A673 (cell line): ENCODE results near the gene RSAD2. TPM values are rescaled to one million over a fixed set of nuclear protein-coding genes. Genes with fewer than 3 reads are reported as not detected.

Experiments
- BruUV-seq: library from RNA; stranded (reverse); fragments of 400-500 nt; replicated peaks from 2 replicates; lab custom pipeline; 2021; lab: Mats Ljungman, UMichigan
- CTCF ChIA-PET: fragments of 300-600 bp; sonication (Branson Sonifier 250); formaldehyde crosslinking; loops from one replicate; lab custom pipeline; 2022; ENCODE audit warnings: antibody characterized with exemption; lab: Charles Lee
- POLR2A ChIA-PET: fragments of 300-600 bp; sonication (Branson Sonifier 250); formaldehyde crosslinking; loops from one replicate; lab custom pipeline; 2022; ENCODE audit warnings: antibody characterized with exemption; ENCODE audit not compliant: low non-redundant PET; lab: Charles Lee
- DNase-seq: peaks from one replicate; pipeline ENCODE4 v3.0.0-alpha.2; 2015; ENCODE audit warnings: low spot score
- H3K27ac ChIP-seq: fragments of 200-600 bp; sonication (generic); 2 replicates; pipeline ENCODE4 v1.5.1; 2016; ENCODE audit warnings: mixed run types, low read depth, mild to moderate bottlenecking, mixed read lengths, antibody characterized with exemption, low read length; ENCODE audit not compliant: poor library complexity, severe bottlenecking
- H3K27me3 ChIP-seq: fragments of 200-600 bp; sonication (generic); replicated peaks from 2 replicates; pipeline ENCODE4 v1.6.1; 2017; ENCODE audit warnings: mixed run types, low read depth, mild to moderate bottlenecking, mixed read lengths, antibody characterized with exemption, low read length; ENCODE audit not compliant: insufficient read depth, poor library complexity
- H3K36me3 ChIP-seq: fragments of 200-600 bp; sonication (generic); 2 replicates; pipeline ENCODE4 v1.6.1; 2016; ENCODE audit warnings: mixed run types, mild to moderate bottlenecking, mixed read lengths, antibody characterized with exemption, low read length; ENCODE audit not compliant: insufficient read depth, poor library complexity, severe bottlenecking
- H3K4me1 ChIP-seq: fragments of 200-600 bp; sonication (generic); 2 replicates; pipeline ENCODE4 v1.6.1; 2017; ENCODE audit warnings: mixed run types, mild to moderate bottlenecking, mixed read lengths, antibody characterized with exemption, low read length; ENCODE audit not compliant: insufficient read depth, poor library complexity, severe bottlenecking
- H3K4me3 ChIP-seq: fragments of 200-600 bp; sonication (generic); 2 replicates; pipeline ENCODE4 v1.5.1; 2016; ENCODE audit warnings: low read depth, mixed run types, mild to moderate bottlenecking, mixed read lengths, low read length; ENCODE audit not compliant: poor library complexity, severe bottlenecking
- H3K9me3 ChIP-seq: fragments of 200-600 bp; sonication (generic); 2 replicates; pipeline ENCODE4 v1.6.1; 2016; ENCODE audit warnings: mixed run types, low read depth, mild to moderate bottlenecking, mixed read lengths, antibody characterized with exemption, low read length; ENCODE audit not compliant: poor library complexity, severe bottlenecking
- EZH2 ChIP-seq: fragments of 200-600 bp; sonication (generic); IDR thresholded peaks from 2 replicates; pipeline ENCODE4 v1.6.1; 2017; ENCODE audit warnings: borderline replicate concordance, low read depth, mild to moderate bottlenecking, mixed read lengths, antibody characterized with exemption, low read length; ENCODE audit not compliant: poor library complexity, severe bottlenecking
- intact Hi-C: fragments of 100-400 bp; cut with micrococcal nuclease; formaldehyde crosslinking; loops from one replicate; pipeline ENCODE4 v1.10.0; 2022; ENCODE audit not compliant: unreplicated experiment
- total RNA-seq: library from RNA; stranded (reverse); gene quantifications from 2 replicates; pipeline ENCODE4 v1.2.3, GENCODE V29; 2021
- TF ChIP-seq, protein P1 (sequence below): fragments of 300-800, 200-600 bp; sonication (generic); conservative IDR thresholded peaks from 2 replicates; pipeline ENCODE4 v1.5.1; 2017; ENCODE audit warnings: low read depth, mild to moderate bottlenecking, antibody characterized with exemption, low read length, moderate library complexity, mixed read lengths

Gene RSAD2
- total RNA-seq, 1 experiment from 2014 or later: 2.2 TPM

DNA sequence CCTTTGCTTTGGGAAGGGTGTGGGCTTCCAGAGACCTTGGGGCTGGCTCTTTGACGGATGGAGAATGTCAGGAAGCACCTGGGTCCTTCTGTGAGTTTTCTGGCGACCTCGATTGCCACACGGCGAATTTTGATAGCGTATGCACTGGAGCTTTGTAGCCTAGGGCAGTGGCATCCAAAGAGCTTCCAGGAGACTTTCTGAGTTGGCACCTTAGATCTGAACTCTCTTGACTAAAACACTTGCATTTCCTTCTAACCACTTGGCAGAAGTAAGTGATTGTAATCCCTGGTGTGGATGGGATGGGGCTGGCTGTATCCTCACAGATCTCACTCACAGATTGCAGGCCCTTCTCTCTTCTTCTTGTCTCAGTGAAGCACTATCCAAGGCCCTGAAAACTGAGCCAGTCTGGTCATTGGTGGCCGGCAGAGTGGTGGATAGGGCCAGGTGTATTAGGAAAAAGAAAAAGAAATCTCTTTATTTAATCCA lies 47.4 kb downstream of the RSAD2 start:
- BruUV-seq: no TSS peak
- intact Hi-C loops: no loop called here
- no peaks in the 10 kb centered on the region for H3K27me3 ChIP-seq
- H3K27ac ChIP-seq: no peak overlapping the region
- ChIA-PET CTCF (no interaction called here), POLR2A (no interaction called here)
- peaks cover 4% of the 10 kb centered on the region for H3K4me1 ChIP-seq
- no peak overlapping the region for H3K4me3 ChIP-seq
- H3K36me3 ChIP-seq: no peaks in the 10 kb centered on the region
- no peaks in the 10 kb centered on the region for H3K9me3 ChIP-seq
- TF ChIP-seq EZH2: no peak
- TF ChIP-seq, protein P1, sequence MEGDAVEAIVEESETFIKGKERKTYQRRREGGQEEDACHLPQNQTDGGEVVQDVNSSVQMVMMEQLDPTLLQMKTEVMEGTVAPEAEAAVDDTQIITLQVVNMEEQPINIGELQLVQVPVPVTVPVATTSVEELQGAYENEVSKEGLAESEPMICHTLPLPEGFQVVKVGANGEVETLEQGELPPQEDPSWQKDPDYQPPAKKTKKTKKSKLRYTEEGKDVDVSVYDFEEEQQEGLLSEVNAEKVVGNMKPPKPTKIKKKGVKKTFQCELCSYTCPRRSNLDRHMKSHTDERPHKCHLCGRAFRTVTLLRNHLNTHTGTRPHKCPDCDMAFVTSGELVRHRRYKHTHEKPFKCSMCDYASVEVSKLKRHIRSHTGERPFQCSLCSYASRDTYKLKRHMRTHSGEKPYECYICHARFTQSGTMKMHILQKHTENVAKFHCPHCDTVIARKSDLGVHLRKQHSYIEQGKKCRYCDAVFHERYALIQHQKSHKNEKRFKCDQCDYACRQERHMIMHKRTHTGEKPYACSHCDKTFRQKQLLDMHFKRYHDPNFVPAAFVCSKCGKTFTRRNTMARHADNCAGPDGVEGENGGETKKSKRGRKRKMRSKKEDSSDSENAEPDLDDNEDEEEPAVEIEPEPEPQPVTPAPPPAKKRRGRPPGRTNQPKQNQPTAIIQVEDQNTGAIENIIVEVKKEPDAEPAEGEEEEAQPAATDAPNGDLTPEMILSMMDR: no peak
- no peak for DNase-seq

DNA sequence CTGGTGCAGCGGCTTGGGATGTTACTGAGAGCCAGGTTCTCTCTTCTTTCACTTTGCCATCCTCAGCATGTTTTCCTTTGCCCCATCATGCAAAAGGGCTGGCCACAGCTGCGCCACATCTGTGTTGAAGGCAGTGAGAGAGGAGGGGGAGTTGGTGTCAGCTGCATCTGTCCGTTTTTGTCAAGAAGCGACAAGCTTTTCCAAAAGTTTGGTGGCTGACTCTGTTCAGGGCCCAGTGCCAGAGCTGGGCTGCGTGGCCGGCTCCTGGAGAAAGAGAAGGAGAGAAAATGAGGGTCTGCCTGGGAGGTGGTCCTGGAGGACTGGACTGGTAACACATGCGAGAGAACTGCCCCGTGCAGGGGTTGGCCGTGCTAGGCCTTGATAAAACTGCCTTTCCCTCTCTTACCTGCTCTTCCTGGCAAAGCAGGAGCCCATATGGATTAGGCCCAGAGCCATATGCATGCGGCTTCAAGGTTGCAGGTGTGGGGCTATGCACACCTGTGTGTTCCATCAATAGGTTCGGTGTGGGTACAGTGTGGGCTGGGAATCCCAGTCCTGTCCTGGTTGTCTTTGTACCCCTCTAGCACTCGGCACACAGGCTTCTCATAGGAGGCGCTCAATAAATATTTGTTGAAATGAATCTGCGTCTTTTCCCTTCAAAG lies 48.6 kb downstream of the RSAD2 start:
- ChIA-PET CTCF (no interaction called here), POLR2A (no interaction called here)
- DNase-seq: no peak
- TF ChIP-seq EZH2: no peak
- TF ChIP-seq, protein P1: no peak
- intact Hi-C loops: no loop called here
- no TSS peak for BruUV-seq
- H3K4me3 ChIP-seq: no peak overlapping the region
- no peak overlapping the region for H3K27ac ChIP-seq
- no peaks in the 10 kb centered on the region for H3K36me3 ChIP-seq
- H3K4me1 ChIP-seq: peaks cover 4% of the 10 kb centered on the region
- no peaks in the 10 kb centered on the region for H3K27me3 ChIP-seq
- no peaks in the 10 kb centered on the region for H3K9me3 ChIP-seq

DNA sequence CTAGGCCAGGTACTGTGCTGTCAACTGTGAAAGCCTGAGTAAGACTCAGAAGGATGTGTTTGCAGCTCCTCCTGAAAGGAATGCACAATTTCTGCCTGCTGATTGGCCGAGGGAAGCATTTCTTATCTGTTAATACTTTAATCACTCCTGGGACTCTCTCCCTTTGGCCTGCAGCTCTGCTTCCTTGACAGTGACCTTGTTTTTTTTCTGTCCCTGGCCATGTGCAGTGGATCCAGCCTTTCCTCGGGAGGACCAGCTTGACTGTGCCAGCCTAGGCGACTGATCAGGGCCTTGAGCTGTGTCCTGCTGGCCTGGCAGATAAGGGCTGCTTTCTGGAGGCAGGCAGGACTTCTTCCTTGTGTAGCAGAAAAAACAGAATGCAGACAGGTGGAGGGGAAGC lies 49.6 kb downstream of the RSAD2 start:
- no peaks in the 10 kb centered on the region for H3K36me3 ChIP-seq
- intact Hi-C loops: no loop called here
- no peak for DNase-seq
- no peak overlapping the region for H3K4me3 ChIP-seq
- H3K27ac ChIP-seq: no peak overlapping the region
- TF ChIP-seq, protein P1: no peak
- no peak for TF ChIP-seq EZH2
- CTCF ChIA-PET: no interaction called here
- POLR2A ChIA-PET: no interaction called here
- H3K4me1 ChIP-seq: peaks cover 4% of the 10 kb centered on the region
- BruUV-seq: no TSS peak
- H3K27me3 ChIP-seq: no peaks in the 10 kb centered on the region
- no peaks in the 10 kb centered on the region for H3K9me3 ChIP-seq
